H9 (cell line): Measurements from ENCODE around the gene DMRTB1. TPM values are rescaled to one million over a fixed set of nuclear protein-coding genes. Genes with fewer than 3 reads are reported as not detected.

Experiments
- DNase-seq: peaks from one replicate; pipeline ENCODE4 v3.0.0-alpha.2; 2017
- H2AFZ ChIP-seq: one replicate; pipeline ENCODE4 v1.6.1; 2013; ENCODE audit warnings: mild to moderate bottlenecking, low read length, control low read depth, moderate library complexity
- H2AK5ac ChIP-seq: 2 replicates; pipeline ENCODE4 v1.6.1; 2013; ENCODE audit warnings: low read length, control low read depth, mixed read lengths; ENCODE audit not compliant: insufficient read length
- H2BK120ac ChIP-seq: one replicate; pipeline ENCODE4 v1.6.1; 2013; ENCODE audit warnings: low read depth, mild to moderate bottlenecking, low read length, control low read depth, inconsistent platforms; ENCODE audit not compliant: poor library complexity, severe bottlenecking
- H2BK12ac ChIP-seq: 2 replicates; pipeline ENCODE4 v1.6.1; 2013; ENCODE audit warnings: low read length, control low read depth, mixed read lengths, low read depth; ENCODE audit not compliant: insufficient read length
- H2BK15ac ChIP-seq: 2 replicates; pipeline ENCODE4 v1.6.1; 2013; ENCODE audit warnings: low read depth, low read length, control low read depth
- H2BK20ac ChIP-seq: one replicate; pipeline ENCODE4 v1.6.1; 2013; ENCODE audit warnings: low read depth, mild to moderate bottlenecking, low read length, control low read depth, inconsistent platforms; ENCODE audit not compliant: poor library complexity, severe bottlenecking
- H2BK5ac ChIP-seq: 2 replicates; pipeline ENCODE4 v1.6.1; 2013; ENCODE audit warnings: low read length, control low read depth, mixed read lengths; ENCODE audit not compliant: insufficient read length
- H3K14ac ChIP-seq: 2 replicates; pipeline ENCODE4 v1.6.1; 2013; ENCODE audit warnings: low read length, control low read depth; ENCODE audit not compliant: insufficient read depth
- H3K18ac ChIP-seq: 2 replicates; pipeline ENCODE4 v1.6.1; 2013; ENCODE audit warnings: low read depth, mild to moderate bottlenecking, mixed read lengths, low read length, control low read depth; ENCODE audit not compliant: insufficient read length
- H3K23ac ChIP-seq: 2 replicates; pipeline ENCODE4 v1.6.1; 2013; ENCODE audit warnings: low read length, control low read depth, mixed read lengths, low read depth; ENCODE audit not compliant: insufficient read length
- H3K23me2 ChIP-seq: 2 replicates; pipeline ENCODE4 v1.6.1; 2013; ENCODE audit warnings: low read depth, mild to moderate bottlenecking, mixed read lengths, low read length, control low read depth; ENCODE audit not compliant: insufficient read length, poor library complexity, severe bottlenecking
- H3K27ac ChIP-seq: 2 replicates; pipeline ENCODE4 v1.5.1; 2013; ENCODE audit warnings: low read length, control low read depth, mixed read lengths, low read depth; ENCODE audit not compliant: insufficient read length
- H3K27me3 ChIP-seq: 2 replicates; pipeline ENCODE4 v1.6.1; 2013; ENCODE audit warnings: low read length, control low read depth, inconsistent platforms; ENCODE audit not compliant: insufficient read depth
- H3K4ac ChIP-seq: 2 replicates; pipeline ENCODE4 v1.6.1; 2013; ENCODE audit warnings: low read depth, mild to moderate bottlenecking, control low read depth, inconsistent platforms, low read length, moderate library complexity
- H3K4me1 ChIP-seq: 2 replicates; pipeline ENCODE4 v1.6.1; 2013; ENCODE audit warnings: low read length, control low read depth, inconsistent platforms; ENCODE audit not compliant: insufficient read depth
- H3K4me2 ChIP-seq: 2 replicates; pipeline ENCODE4 v1.6.1; 2013; ENCODE audit warnings: low read length, control low read depth, mixed read lengths; ENCODE audit not compliant: insufficient read length, insufficient read depth
- H3K56ac ChIP-seq: 2 replicates; pipeline ENCODE4 v1.6.1; 2013; ENCODE audit warnings: low read depth, mild to moderate bottlenecking, mixed read lengths, low read length, control low read depth; ENCODE audit not compliant: insufficient read length
- H3K79me1 ChIP-seq: 2 replicates; pipeline ENCODE4 v1.6.1; 2013; ENCODE audit warnings: low read depth, mild to moderate bottlenecking, moderate library complexity, low read length, control low read depth, inconsistent platforms; ENCODE audit not compliant: insufficient read depth, poor library complexity, severe bottlenecking
- H3K79me2 ChIP-seq: 2 replicates; pipeline ENCODE4 v1.6.1; 2013; ENCODE audit warnings: low read length, control low read depth, inconsistent platforms; ENCODE audit not compliant: insufficient read depth
- H3K9ac ChIP-seq: 2 replicates; pipeline ENCODE4 v1.6.1; 2013; ENCODE audit warnings: low read length, control low read depth, mixed read lengths; ENCODE audit not compliant: insufficient read length; ENCODE audit errors: extremely low read depth
- H3K9me3 ChIP-seq: one replicate; pipeline ENCODE4 v1.6.1; 2013; ENCODE audit warnings: low read depth, low read length, inconsistent platforms; ENCODE audit not compliant: control insufficient read depth
- H3T11ph ChIP-seq: one replicate; pipeline ENCODE4 v1.6.1; 2013; ENCODE audit warnings: mild to moderate bottlenecking, low read length, control low read depth, inconsistent platforms
- H4K20me1 ChIP-seq: one replicate; pipeline ENCODE4 v1.6.1; 2013; ENCODE audit not compliant: control insufficient read depth, insufficient read length, insufficient read depth
- H4K5ac ChIP-seq: 2 replicates; pipeline ENCODE4 v1.6.1; 2013; ENCODE audit warnings: low read depth, mild to moderate bottlenecking, mixed read lengths, low read length, control low read depth; ENCODE audit not compliant: insufficient read length
- H4K8ac ChIP-seq: replicated peaks from 2 replicates; pipeline ENCODE4 v1.6.1; 2013; ENCODE audit warnings: low read length, control low read depth, mixed read lengths, low read depth; ENCODE audit not compliant: insufficient read length
- H4K91ac ChIP-seq: 2 replicates; pipeline ENCODE4 v1.6.1; 2013; ENCODE audit warnings: low read depth, mild to moderate bottlenecking, moderate library complexity, mixed read lengths, low read length, control low read depth; ENCODE audit not compliant: insufficient read length
- H3K27ac Mint-ChIP-seq, 3 experiments: 2 replicates in 2 of 3; 3 replicates in 1 of 3; pipeline ENCODE4 v1.8.0; 2020 to 2021; ENCODE audit warnings: mixed read lengths in 3 of 3, mild to moderate bottlenecking in 1 of 3, moderate library complexity in 1 of 3
- H3K27me3 Mint-ChIP-seq: 2 replicates; pipeline ENCODE4 v1.8.0; 2021; ENCODE audit warnings: low read depth, mild to moderate bottlenecking, moderate library complexity, mixed read lengths
- H3K36me3 Mint-ChIP-seq, 3 experiments: 2 replicates in 2 of 3; 3 replicates in 1 of 3; pipeline ENCODE4 v1.8.0; 2020 to 2021; ENCODE audit warnings: low read depth in 3 of 3, mixed read lengths in 3 of 3; ENCODE audit not compliant: insufficient read depth in 1 of 3
- H3K4me1 Mint-ChIP-seq, 2 experiments: 2 replicates each; pipeline ENCODE4 v1.8.0; 2020; ENCODE audit warnings: mixed read lengths in 2 of 2
- H3K4me3 Mint-ChIP-seq, 2 experiments: 2 replicates in 1 of 2; 3 replicates in 1 of 2; pipeline ENCODE4 v1.8.0; 2020 to 2021; ENCODE audit warnings: mild to moderate bottlenecking in 2 of 2, mixed read lengths in 2 of 2, moderate library complexity in 1 of 2
- H3K9me3 Mint-ChIP-seq, 2 experiments: 2 replicates in 1 of 2; 3 replicates in 1 of 2; pipeline ENCODE4 v1.8.0; 2020; ENCODE audit warnings: mild to moderate bottlenecking in 2 of 2, mixed read lengths in 2 of 2, moderate library complexity in 1 of 2
- WGBS: extraction: QIAGEN DNeasy Blood & Tissue Kit; methylation state at CpG from one replicate; pipeline ENCODE4 v1.1.7; 2013; ENCODE audit warnings: missing lambda C conversion rate, low lambda C conversion rate, mixed read lengths; ENCODE audit not compliant: insufficient read length; ENCODE audit errors: extremely low coverage; 5-methylcytosine and 5-hydroxymethylcytosine counted together
- total RNA-seq: library from RNA; stranded (reverse); gene quantifications from 2 replicates; pipeline ENCODE4 v1.2.1, GENCODE V29; 2021
- TF ChIP-seq, protein P1 (sequence below): fragments of 200-600 bp; sonication (generic); conservative IDR thresholded peaks from 3 replicates; pipeline ENCODE4 v1.8.0; 2021; ENCODE audit warnings: antibody characterized with exemption, mild to moderate bottlenecking

DMRTB1 gene
- total RNA-seq, 1 experiment from 2014 or later: not detected

DNA sequence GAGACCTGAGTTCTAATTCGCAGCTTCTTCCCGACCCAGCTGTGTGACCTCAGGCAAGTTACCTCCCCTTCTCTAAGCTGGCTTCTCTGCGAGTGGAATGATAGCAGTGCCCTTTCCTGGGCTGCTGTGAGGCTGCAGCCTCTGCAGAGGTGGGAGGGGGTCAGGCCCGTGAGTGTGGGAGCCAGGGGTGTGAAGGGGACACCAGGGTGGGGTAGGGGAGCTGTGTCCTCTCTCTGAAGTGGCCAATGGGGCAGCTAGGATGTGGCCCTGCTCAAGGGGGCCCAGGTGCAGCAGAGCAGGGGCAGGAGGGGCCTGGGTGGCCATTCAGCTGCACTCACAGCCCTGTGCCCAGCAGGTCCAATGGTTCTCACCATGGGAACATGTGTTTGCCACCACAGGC lies 24.5 kb downstream of the DMRTB1 start:
- Histone ChIP-seq H3K9me3 (no peaks in the 10 kb centered on the region), H2BK12ac (no peak overlapping the region), H2BK15ac (no peak overlapping the region), H3K79me2 (no peaks in the 10 kb centered on the region), H4K20me1 (no peaks in the 10 kb centered on the region), H3K18ac (no peak overlapping the region), H3K27me3 (no peaks in the 10 kb centered on the region), H2BK5ac (no peak overlapping the region), H3K23ac (no peak overlapping the region), H4K8ac (no peak overlapping the region), H2AK5ac (no peak overlapping the region), H3K14ac (no peak overlapping the region), H3K4me1 (no peaks in the 10 kb centered on the region), H2BK20ac (no peak overlapping the region), H3K56ac (no peak overlapping the region), H3K23me2 (no peaks in the 10 kb centered on the region), H2BK120ac (no peak overlapping the region), H4K5ac (no peak overlapping the region), H3K9ac (no peak overlapping the region), H3T11ph (no peak overlapping the region), H3K4ac (no peak overlapping the region), H3K79me1 (no peaks in the 10 kb centered on the region), H2AFZ (no peak overlapping the region), H3K4me2 (no peak overlapping the region), H3K27ac (no peak overlapping the region), H4K91ac (no peak overlapping the region)
- Mint-ChIP-seq H3K4me3 (no peak overlapping the region), H3K4me1 (peaks cover 9 to 15% of the 10 kb centered on the region in 2 experiments), H3K36me3 (no peaks in the 10 kb centered on the region), H3K27me3 (peaks cover 23% of the 10 kb centered on the region), H3K27ac (no peak overlapping the region; a peak in 1 of 7 replicates), H3K9me3 (no peaks in the 10 kb centered on the region)
- DNase-seq: no peak
- WGBS: no CpG with 5 or more reads among the region's 4 CpGs
- TF ChIP-seq, protein P1, sequence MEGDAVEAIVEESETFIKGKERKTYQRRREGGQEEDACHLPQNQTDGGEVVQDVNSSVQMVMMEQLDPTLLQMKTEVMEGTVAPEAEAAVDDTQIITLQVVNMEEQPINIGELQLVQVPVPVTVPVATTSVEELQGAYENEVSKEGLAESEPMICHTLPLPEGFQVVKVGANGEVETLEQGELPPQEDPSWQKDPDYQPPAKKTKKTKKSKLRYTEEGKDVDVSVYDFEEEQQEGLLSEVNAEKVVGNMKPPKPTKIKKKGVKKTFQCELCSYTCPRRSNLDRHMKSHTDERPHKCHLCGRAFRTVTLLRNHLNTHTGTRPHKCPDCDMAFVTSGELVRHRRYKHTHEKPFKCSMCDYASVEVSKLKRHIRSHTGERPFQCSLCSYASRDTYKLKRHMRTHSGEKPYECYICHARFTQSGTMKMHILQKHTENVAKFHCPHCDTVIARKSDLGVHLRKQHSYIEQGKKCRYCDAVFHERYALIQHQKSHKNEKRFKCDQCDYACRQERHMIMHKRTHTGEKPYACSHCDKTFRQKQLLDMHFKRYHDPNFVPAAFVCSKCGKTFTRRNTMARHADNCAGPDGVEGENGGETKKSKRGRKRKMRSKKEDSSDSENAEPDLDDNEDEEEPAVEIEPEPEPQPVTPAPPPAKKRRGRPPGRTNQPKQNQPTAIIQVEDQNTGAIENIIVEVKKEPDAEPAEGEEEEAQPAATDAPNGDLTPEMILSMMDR: no peak
